ENCODE measurements around the gene COL19A1.

Gene COL19A1

GRCh38 chr6:69984506-69984905, 118.2 kb downstream of the COL19A1 start:
- DNase-seq (ENCODE audit: low spot score) (no peak), ATAC-seq (ENCODE audit: low read depth) (no peak)
- H3K4me3 ChIP-seq (ENCODE audit: severe bottlenecking), result no peak overlapping the region

GRCh38 chr6:69985180-69985579, 118.8 kb downstream of the COL19A1 start:
- H3K27ac ChIP-seq (ENCODE audit: poor library complexity, severe bottlenecking), result no peak overlapping the region
- H3K4me3 ChIP-seq (ENCODE audit: severe bottlenecking), result no peak overlapping the region
- no peaks in the 10 kb centered on the region for H3K27me3 ChIP-seq (ENCODE audit: insufficient read depth, poor library complexity, severe bottlenecking)
- DNase-seq (ENCODE audit: low spot score) (no peak), ATAC-seq (ENCODE audit: low read depth) (peak; percentile 40; the same call in 1 of the 3 replicates)
- no peaks in the 10 kb centered on the region for H3K9me3 ChIP-seq (ENCODE audit: severe bottlenecking)
- H3K36me3 ChIP-seq (ENCODE audit: low read depth), result no peaks in the 10 kb centered on the region
- H3K4me1 ChIP-seq (ENCODE audit: insufficient read depth, poor library complexity, severe bottlenecking), result no peaks in the 10 kb centered on the region
- no peak for TF ChIP-seq CTCF (IDR thresholded peaks at IDR 0.05; ENCODE audit: poor library complexity, severe bottlenecking)

More at GRCh38 chr6:69984506-69984905, 118.2 kb downstream of the COL19A1 start:
- Histone ChIP-seq H3K4me1 (ENCODE audit: insufficient read depth, poor library complexity, severe bottlenecking) (no peaks in the 10 kb centered on the region), H3K9me3 (ENCODE audit: severe bottlenecking) (no peaks in the 10 kb centered on the region), H3K36me3 (ENCODE audit: low read depth) (no peaks in the 10 kb centered on the region), H3K27ac (ENCODE audit: poor library complexity, severe bottlenecking) (no peak overlapping the region), H3K27me3 (ENCODE audit: insufficient read depth, poor library complexity, severe bottlenecking) (no peaks in the 10 kb centered on the region)
- TF ChIP-seq CTCF (IDR thresholded peaks at IDR 0.05; ENCODE audit: poor library complexity, severe bottlenecking), result no peak

- Histone ChIP-seq H3K27ac (ENCODE audit: poor library complexity, severe bottlenecking) (no peak overlapping the region), H3K36me3 (ENCODE audit: low read depth) (no peaks in the 10 kb centered on the region), H3K9me3 (ENCODE audit: severe bottlenecking) (no peaks in the 10 kb centered on the region), H3K27me3 (ENCODE audit: insufficient read depth, poor library complexity, severe bottlenecking) (no peaks in the 10 kb centered on the region), H3K4me3 (ENCODE audit: severe bottlenecking) (no peak overlapping the region), H3K4me1 (ENCODE audit: insufficient read depth, poor library complexity, severe bottlenecking) (no peaks in the 10 kb centered on the region)
- no peak for DNase-seq (ENCODE audit: low spot score)
- ATAC-seq (ENCODE audit: low read depth), result no peak
- TF ChIP-seq CTCF (IDR thresholded peaks at IDR 0.05; ENCODE audit: poor library complexity, severe bottlenecking), result no peak
Measured at GRCh38 chr6:69987550-69987949, 121.2 kb downstream of the COL19A1 start.

GRCh38 chr6:69988458-69989126, 122.2 kb downstream of the COL19A1 start:
- no peak for ATAC-seq (ENCODE audit: low read depth)
- no peak for TF ChIP-seq CTCF (IDR thresholded peaks at IDR 0.05; ENCODE audit: poor library complexity, severe bottlenecking)
- no peaks in the 10 kb centered on the region for H3K36me3 ChIP-seq (ENCODE audit: low read depth)
- no peaks in the 10 kb centered on the region for H3K9me3 ChIP-seq (ENCODE audit: severe bottlenecking)
- no peaks in the 10 kb centered on the region for H3K4me1 ChIP-seq (ENCODE audit: insufficient read depth, poor library complexity, severe bottlenecking)
- H3K4me3 ChIP-seq (ENCODE audit: severe bottlenecking), result no peak overlapping the region
- H3K27ac ChIP-seq (ENCODE audit: poor library complexity, severe bottlenecking), result no peak overlapping the region
- no peak for DNase-seq (ENCODE audit: low spot score)
- no peaks in the 10 kb centered on the region for H3K27me3 ChIP-seq (ENCODE audit: insufficient read depth, poor library complexity, severe bottlenecking)

- H3K27ac ChIP-seq (ENCODE audit: poor library complexity, severe bottlenecking), result no peak overlapping the region
- no peak for DNase-seq (ENCODE audit: low spot score)
- no peaks in the 10 kb centered on the region for H3K9me3 ChIP-seq (ENCODE audit: severe bottlenecking)
- no peak for ATAC-seq (ENCODE audit: low read depth)
- no peak overlapping the region for H3K4me3 ChIP-seq (ENCODE audit: severe bottlenecking)
- no peak for TF ChIP-seq CTCF (IDR thresholded peaks at IDR 0.05; ENCODE audit: poor library complexity, severe bottlenecking)
- H3K4me1 ChIP-seq (ENCODE audit: insufficient read depth, poor library complexity, severe bottlenecking), result no peaks in the 10 kb centered on the region
- H3K36me3 ChIP-seq (ENCODE audit: low read depth), result no peaks in the 10 kb centered on the region
- H3K27me3 ChIP-seq (ENCODE audit: insufficient read depth, poor library complexity, severe bottlenecking), result peaks cover 12% of the 10 kb centered on the region
Measured at GRCh38 chr6:69994251-69994650, 127.9 kb downstream of the COL19A1 start.

All from RWPE2 (cell line).